H1 (cell line): ENCODE data around the gene SGMS1. TPM values are rescaled to one million over a fixed set of nuclear protein-coding genes. Genes with fewer than 3 reads are reported as not detected.
A peak's percentile ranks its signal among the peaks of the same experiment; 100 is the strongest.

Source experiments
- CTCF ChIA-PET: fragments of 300-600 bp; sonication (Branson Sonifier 250); formaldehyde crosslinking; loops from one replicate; lab custom pipeline; 2021; ENCODE audit not compliant: partially characterized antibody; lab: Charles Lee
- POLR2A ChIA-PET: fragments of 300-600 bp; sonication (Branson Sonifier 250); formaldehyde crosslinking; loops from one replicate; lab custom pipeline; 2021; ENCODE audit warnings: inconsistent platforms; ENCODE audit not compliant: partially characterized antibody; lab: Charles Lee
- DNase-seq, 2 experiments: peaks; one replicate each; pipeline versions ENCODE4 v3.0.0 to v3.0.0-alpha.2; 2010 to 2022; ENCODE audit warnings: low spot score in 2 of 2, low read depth in 1 of 2, mixed read lengths in 1 of 2
- FAIRE-seq: peaks from 2 replicates; lab custom pipeline; 2011; peaks lifted over from hg19 to GRCh38; lab: Jason Lieb, UNC
- H2AFZ ChIP-seq: 2 replicates; pipeline ENCODE4 v1.8.1; 2012; ENCODE audit warnings: low read length, inconsistent platforms
- H2AK5ac ChIP-seq: 2 replicates; pipeline ENCODE4 v1.6.1; 2013; ENCODE audit warnings: low read depth, low read length
- H2BK120ac ChIP-seq: replicated peaks from 2 replicates; pipeline ENCODE3; 2013; ENCODE audit warnings: low read depth, low read length, inconsistent platforms
- H2BK12ac ChIP-seq: 2 replicates; pipeline ENCODE4 v1.6.1; 2013; ENCODE audit warnings: low read depth, low read length
- H2BK15ac ChIP-seq: 2 replicates; pipeline ENCODE4 v1.6.1; 2013; ENCODE audit warnings: low read length
- H2BK20ac ChIP-seq: 2 replicates; pipeline ENCODE4 v1.6.1; 2013; ENCODE audit warnings: low read length
- H2BK5ac ChIP-seq: 2 replicates; pipeline ENCODE4 v1.6.1; 2013; ENCODE audit warnings: low read depth, low read length
- H3K14ac ChIP-seq: 2 replicates; pipeline ENCODE4 v1.6.1; 2013; ENCODE audit warnings: inconsistent platforms; ENCODE audit not compliant: insufficient read length
- H3K18ac ChIP-seq: 2 replicates; pipeline ENCODE4 v1.6.1; 2013; ENCODE audit warnings: low read length; ENCODE audit errors: extremely low read depth
- H3K23ac ChIP-seq: 2 replicates; pipeline ENCODE4 v1.6.1; 2013; ENCODE audit warnings: inconsistent platforms; ENCODE audit not compliant: insufficient read length
- H3K23me2 ChIP-seq: 2 replicates; pipeline ENCODE4 v1.6.1; 2013; ENCODE audit warnings: low read depth, low read length
- H3K27ac ChIP-seq: 2 replicates; pipeline ENCODE4 v1.6.1; 2011; ENCODE audit warnings: low read depth, low read length, inconsistent platforms
- H3K27me3 ChIP-seq, 4 experiments: replicated peaks in 1 of 4; 1 replicate in 1 of 4; 2 replicates in 3 of 4; pipeline versions ENCODE4 v1.6.1 to v1.8.1; 2011 to 2013; ENCODE audit warnings: low read length in 3 of 4, mild to moderate bottlenecking in 3 of 4, inconsistent platforms in 2 of 4, mixed read lengths in 2 of 4, moderate library complexity in 1 of 4; ENCODE audit not compliant: control insufficient read depth in 3 of 4, insufficient read depth in 3 of 4; ENCODE audit errors: extremely low read depth in 1 of 4
- H3K36me3 ChIP-seq, 4 experiments: 2 replicates each; pipeline versions ENCODE4 v1.6.1 to v1.8.1; 2011 to 2013; ENCODE audit warnings: mild to moderate bottlenecking in 4 of 4, low read length in 3 of 4, moderate library complexity in 2 of 4, control low read depth in 1 of 4, inconsistent platforms in 1 of 4; ENCODE audit not compliant: insufficient read depth in 4 of 4, control insufficient read depth in 2 of 4
- H3K4ac ChIP-seq: replicated peaks from 2 replicates; pipeline ENCODE3; 2013; ENCODE audit warnings: low read length, low read depth, mixed read lengths, inconsistent platforms; ENCODE audit not compliant: insufficient read length
- H3K4me1 ChIP-seq, 4 experiments: replicated peaks in 1 of 4; 1 replicate in 1 of 4; 2 replicates in 3 of 4; pipeline versions ENCODE4 v1.6.1 to v1.8.1; 2011 to 2013; ENCODE audit warnings: low read length in 3 of 4, inconsistent platforms in 2 of 4, mixed read lengths in 1 of 4; ENCODE audit not compliant: insufficient read depth in 4 of 4, control insufficient read depth in 3 of 4
- H3K4me2 ChIP-seq, 2 experiments: 2 replicates each; pipeline versions ENCODE4 v1.6.1 to v1.8.1; 2011 to 2013; ENCODE audit warnings: low read depth in 2 of 2, low read length in 2 of 2, control low read depth in 1 of 2, inconsistent platforms in 1 of 2, mild to moderate bottlenecking in 1 of 2; ENCODE audit not compliant: insufficient read depth in 1 of 2
- H3K4me3 ChIP-seq, 4 experiments: fragments of 200-600, 300-600 bp in 1 of 4; sonication (generic), shearing (Covaris generic), sonication (Bioruptor Twin) in 1 of 4; 2 replicates each; pipeline versions ENCODE4 v1.5.1 to v1.8.1; 2011 to 2016; ENCODE audit warnings: low read length in 4 of 4, low read depth in 3 of 4, control low read depth in 2 of 4, inconsistent platforms in 2 of 4, mild to moderate bottlenecking in 2 of 4, mixed read lengths in 1 of 4, moderate library complexity in 1 of 4; ENCODE audit not compliant: insufficient read depth in 2 of 4; ENCODE audit errors: extremely low read depth in 1 of 4
- H3K56ac ChIP-seq: replicated peaks from 2 replicates; pipeline ENCODE3; 2013; ENCODE audit warnings: low read depth, mild to moderate bottlenecking, mixed read lengths, low read length, inconsistent platforms; ENCODE audit not compliant: insufficient read length
- H3K79me1 ChIP-seq: 2 replicates; pipeline ENCODE4 v1.6.1; 2013; ENCODE audit warnings: low read depth, low read length, control low read depth
- H3K79me2 ChIP-seq, 2 experiments: 2 replicates each; pipeline versions ENCODE4 v1.6.1 to v1.8.1; 2012 to 2013; ENCODE audit warnings: low read length in 2 of 2, mild to moderate bottlenecking in 2 of 2, inconsistent platforms in 1 of 2; ENCODE audit not compliant: insufficient read depth in 2 of 2, control insufficient read depth in 1 of 2
- H3K9ac ChIP-seq, 4 experiments: replicated peaks in 1 of 4; 1 replicate in 1 of 4; 2 replicates in 3 of 4; pipeline versions ENCODE4 v1.6.1 to v1.8.1; 2011 to 2013; ENCODE audit warnings: low read depth in 3 of 4, low read length in 3 of 4, control low read depth in 2 of 4, mild to moderate bottlenecking in 2 of 4, moderate library complexity in 2 of 4, inconsistent platforms in 1 of 4; ENCODE audit errors: extremely low read depth in 1 of 4
- H3K9me3 ChIP-seq, 2 experiments: 2 replicates each; pipeline versions ENCODE4 v1.6.1 to v1.8.1; 2012 to 2013; ENCODE audit warnings: mild to moderate bottlenecking in 2 of 2, moderate library complexity in 2 of 2, control low read depth in 1 of 2, inconsistent platforms in 1 of 2, low read depth in 1 of 2, low read length in 1 of 2, mixed read lengths in 1 of 2; ENCODE audit not compliant: insufficient read depth in 2 of 2
- H4K20me1 ChIP-seq, 2 experiments: replicated peaks in 1 of 2; 2 replicates each; pipeline versions ENCODE3 to v1.8.1; 2011 to 2013; ENCODE audit warnings: inconsistent platforms in 2 of 2, low read length in 2 of 2, mild to moderate bottlenecking in 1 of 2; ENCODE audit not compliant: insufficient read depth in 2 of 2, control insufficient read depth in 1 of 2
- H4K5ac ChIP-seq: 2 replicates; pipeline ENCODE4 v1.6.1; 2013; ENCODE audit warnings: low read length, low read depth, mixed read lengths, inconsistent platforms; ENCODE audit not compliant: insufficient read length
- H4K8ac ChIP-seq: 2 replicates; pipeline ENCODE4 v1.8.0; 2013; ENCODE audit warnings: mild to moderate bottlenecking, moderate library complexity, low read length, inconsistent platforms; ENCODE audit not compliant: insufficient read depth; ENCODE audit errors: extremely low read depth
- H4K91ac ChIP-seq: replicated peaks from 2 replicates; pipeline ENCODE3; 2013; ENCODE audit warnings: low read length, mixed read lengths, inconsistent platforms; ENCODE audit not compliant: insufficient read length
- RAD21 ChIP-seq, 2 experiments: IDR thresholded peaks in 1 of 2; conservative IDR thresholded peaks in 1 of 2; 2 replicates each; pipeline ENCODE4 v1.6.1; 2011; ENCODE audit warnings: low read depth in 2 of 2, low read length in 2 of 2, improper control_type of control experiment in 1 of 2, inconsistent platforms in 1 of 2, mild to moderate bottlenecking in 1 of 2, moderate library complexity in 1 of 2
- SUZ12 ChIP-seq: fragments of 200-600 bp; sonication (generic); IDR thresholded peaks from 2 replicates; pipeline ENCODE4 v1.6.1; 2012; ENCODE audit warnings: mild to moderate bottlenecking, inconsistent platforms, low read length, moderate library complexity, mixed read lengths
- WGBS, 2 experiments: shearing (Covaris generic) in 1 of 2; methylation state at CpG; one replicate each; pipeline versions ENCODE4 v1.1.6 to v1.1.7; 2013 to 2015; ENCODE audit warnings: low lambda C conversion rate in 2 of 2, mixed read lengths in 2 of 2, inconsistent platforms in 1 of 2, low coverage in 1 of 2, missing lambda C conversion rate in 1 of 2; ENCODE audit not compliant: insufficient replicate concordance in 2 of 2, insufficient coverage in 1 of 2, insufficient read length in 1 of 2; ENCODE audit errors: extremely low coverage in 1 of 2, missing lambda C conversion rate in 1 of 2; 5-methylcytosine and 5-hydroxymethylcytosine counted together
- polyA plus RNA-seq, 7 experiments: library from polyadenylated mRNA; depleted of rRNA in 3 of 7; stranded (reverse) in 5 of 7; unstranded in 2 of 7; fragments of >200 nt in 5 of 7; fragments of 200-250 nt in 2 of 7; gene quantifications; 1 replicate in 5 of 7; 2 replicates in 1 of 7; 4 replicates in 1 of 7; pipeline versions ENCODE4 v1.2.1 to v1.2.3, GENCODE V29; 2011 to 2013; ENCODE audit warnings: missing spikeins in 2 of 7, mixed read lengths in 2 of 7
- total RNA-seq: library from RNA; stranded (reverse); fragmentation: NEBNext Ultra II Directional; extraction: Animal tissue kit (Norgen Biotek cat#: 25700); gene quantifications from 2 replicates; pipeline ENCODE4 v1.2.1, GENCODE V29; 2021
- TF ChIP-seq, protein P1 (sequence below), 3 experiments: IDR thresholded peaks; 1 replicate in 2 of 3; 2 replicates in 1 of 3; pipeline versions ENCODE4 v1.5.1 to v1.6.1; 2011; ENCODE audit warnings: low read length in 3 of 3, mild to moderate bottlenecking in 3 of 3, inconsistent platforms in 2 of 3, low read depth in 1 of 3, moderate library complexity in 1 of 3; ENCODE audit not compliant: insufficient read depth in 1 of 3; ENCODE audit errors: control extremely low read depth in 1 of 3

Gene SGMS1
- total and polyA plus RNA-seq, 2 of the 8 experiments (the other 6 are each of a cell fraction or from before 2014, with no cell fraction given): 6.0 to 15.6 TPM

- H2BK5ac ChIP-seq: no peak overlapping the region
- no peak overlapping the region for H2AK5ac ChIP-seq
- POLR2A ChIA-PET: no interaction called here
- DNase-seq (no peak), FAIRE-seq (no peak)
- H3K18ac ChIP-seq: no peak overlapping the region
- H4K20me1 ChIP-seq: peaks cover 0 to 2% of the 10 kb centered on the region in 2 experiments
- H3K9ac ChIP-seq: no peak overlapping the region
- H3K14ac ChIP-seq: no peak overlapping the region
- no peak overlapping the region for H3K27ac ChIP-seq
- CTCF ChIA-PET: interaction anchor here (0.5 to 2.3 kb wide), 9 partner anchors 11 to 187 kb away, joined by 3 to 8 read pairs (median 5); no protein-coding TSS in a partner anchor
- H3K23ac ChIP-seq: no peak overlapping the region
- H3K9me3 ChIP-seq: no peaks in the 10 kb centered on the region
- no peak overlapping the region for H4K91ac ChIP-seq
- no peak overlapping the region for H2BK120ac ChIP-seq
- no peak overlapping the region for H2BK15ac ChIP-seq
- no peaks in the 10 kb centered on the region for H3K36me3 ChIP-seq
- H3K56ac ChIP-seq: no peak overlapping the region
- H2AFZ ChIP-seq: no peak overlapping the region
- TF ChIP-seq SUZ12 (no peak), RAD21 (IDR thresholded peaks at IDR 0.05 in 1 of 2, conservative IDR thresholded peaks at IDR 0.05 in 1 of 2; ENCODE audit: low read depth in 2 of 2, low read length in 2 of 2) (peak; percentile 55 to 70)
- TF ChIP-seq, protein P1, sequence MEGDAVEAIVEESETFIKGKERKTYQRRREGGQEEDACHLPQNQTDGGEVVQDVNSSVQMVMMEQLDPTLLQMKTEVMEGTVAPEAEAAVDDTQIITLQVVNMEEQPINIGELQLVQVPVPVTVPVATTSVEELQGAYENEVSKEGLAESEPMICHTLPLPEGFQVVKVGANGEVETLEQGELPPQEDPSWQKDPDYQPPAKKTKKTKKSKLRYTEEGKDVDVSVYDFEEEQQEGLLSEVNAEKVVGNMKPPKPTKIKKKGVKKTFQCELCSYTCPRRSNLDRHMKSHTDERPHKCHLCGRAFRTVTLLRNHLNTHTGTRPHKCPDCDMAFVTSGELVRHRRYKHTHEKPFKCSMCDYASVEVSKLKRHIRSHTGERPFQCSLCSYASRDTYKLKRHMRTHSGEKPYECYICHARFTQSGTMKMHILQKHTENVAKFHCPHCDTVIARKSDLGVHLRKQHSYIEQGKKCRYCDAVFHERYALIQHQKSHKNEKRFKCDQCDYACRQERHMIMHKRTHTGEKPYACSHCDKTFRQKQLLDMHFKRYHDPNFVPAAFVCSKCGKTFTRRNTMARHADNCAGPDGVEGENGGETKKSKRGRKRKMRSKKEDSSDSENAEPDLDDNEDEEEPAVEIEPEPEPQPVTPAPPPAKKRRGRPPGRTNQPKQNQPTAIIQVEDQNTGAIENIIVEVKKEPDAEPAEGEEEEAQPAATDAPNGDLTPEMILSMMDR (IDR thresholded peaks at IDR 0.05; ENCODE audit: control extremely low read depth in 1 of 3, insufficient read depth in 1 of 3, low read depth in 1 of 3, low read length in 3 of 3): peak; percentile 37 to 40 (median 39)
- peaks cover 0 to 58% of the 10 kb centered on the region in 2 experiments; a peak in 3 of 4 replicates for H3K79me2 ChIP-seq
- H3K4ac ChIP-seq: no peak overlapping the region
- peaks cover 4 to 7% (median 5%) of the 10 kb centered on the region in 4 experiments; a peak in 6 of 7 replicates for H3K4me1 ChIP-seq
- H3K4me2 ChIP-seq: no peak overlapping the region
- no peak overlapping the region for H4K8ac ChIP-seq
- no peak overlapping the region for H4K5ac ChIP-seq
- H3K79me1 ChIP-seq: no peaks in the 10 kb centered on the region; the same call in 1 of the 2 replicates
- no peaks in the 10 kb centered on the region for H3K27me3 ChIP-seq
- no peak overlapping the region for H2BK12ac ChIP-seq
- no peaks in the 10 kb centered on the region for H3K23me2 ChIP-seq
- no peak overlapping the region for H2BK20ac ChIP-seq
- H3K4me3 ChIP-seq: no peak overlapping the region
- whole genome bisulfite sequencing, 2 experiments: 63% methylated on average over 3 of the region's 3 CpGs; no CpG with 5 or more reads in 1 of the 2 experiments
Observed at GRCh38 chr10:50554995-50555568, 68.7 kb downstream of the SGMS1 start.
